HS-27A (cell line): ENCODE results near the gene WNK2.

Source experiments
- DNase-seq: peaks from one replicate; pipeline ENCODE4 v3.0.0-alpha.2; 2012; ENCODE audit warnings: low read depth, missing footprints

The WNK2 gene

GRCh38 chr9:93295456-93296076 is 111.6 kb downstream of the WNK2 start:
- DNase-seq = no peak

GRCh38 chr9:93296889-93297480 is 113.0 kb downstream of the WNK2 start:
- no peak for DNase-seq

- DNase-seq = no peak
Observed at GRCh38 chr9:93297659-93298497, 113.9 kb downstream of the WNK2 start.

DNA sequence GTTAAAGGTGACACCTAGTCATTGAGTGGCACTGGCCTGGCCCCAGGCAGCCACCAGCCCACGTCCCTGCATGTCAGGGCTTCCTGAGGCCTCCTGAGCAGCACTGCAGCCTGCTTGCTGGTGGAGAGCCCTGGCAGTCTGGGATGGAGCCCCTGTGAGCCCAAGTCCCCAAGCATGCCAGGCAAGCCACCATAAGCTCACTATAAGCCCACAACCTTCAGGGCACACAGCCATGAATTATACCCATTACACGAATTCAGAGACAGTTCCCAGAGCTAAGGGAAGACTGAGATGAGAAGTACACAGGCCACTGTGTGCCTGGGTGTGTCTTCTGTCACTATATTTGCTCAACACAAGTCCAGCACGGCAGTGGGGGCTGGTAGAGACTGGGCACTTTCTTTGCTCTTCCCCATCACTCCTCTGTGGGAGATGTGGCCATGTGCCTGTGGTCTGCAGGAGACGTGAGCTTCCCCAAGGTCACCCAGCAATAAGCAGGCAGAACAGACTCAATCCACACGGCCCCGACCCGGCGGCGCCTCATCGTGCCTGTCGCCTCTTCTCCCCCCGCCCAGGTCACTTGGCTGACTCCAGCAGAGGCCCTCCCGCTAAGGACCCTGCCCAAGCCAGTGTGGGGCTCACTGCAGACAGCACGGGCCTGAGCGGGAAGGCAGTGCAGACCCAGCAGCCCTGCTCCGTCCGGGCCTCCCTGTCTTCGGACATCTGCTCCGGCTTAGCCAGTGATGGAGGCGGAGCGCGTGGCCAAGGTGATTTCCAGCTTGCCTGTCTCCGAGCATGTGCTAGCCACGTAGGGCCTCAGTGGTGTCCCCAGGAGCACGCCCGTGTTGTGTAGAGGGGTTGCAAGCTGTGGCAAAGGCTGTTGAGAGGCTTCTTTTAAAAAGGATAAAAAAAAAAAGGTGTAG is 114.8 kb downstream of the WNK2 start:
- no peak for DNase-seq

- DNase-seq = no peak
Observed at GRCh38 chr9:93299418-93300174, 115.7 kb downstream of the WNK2 start.

DNA sequence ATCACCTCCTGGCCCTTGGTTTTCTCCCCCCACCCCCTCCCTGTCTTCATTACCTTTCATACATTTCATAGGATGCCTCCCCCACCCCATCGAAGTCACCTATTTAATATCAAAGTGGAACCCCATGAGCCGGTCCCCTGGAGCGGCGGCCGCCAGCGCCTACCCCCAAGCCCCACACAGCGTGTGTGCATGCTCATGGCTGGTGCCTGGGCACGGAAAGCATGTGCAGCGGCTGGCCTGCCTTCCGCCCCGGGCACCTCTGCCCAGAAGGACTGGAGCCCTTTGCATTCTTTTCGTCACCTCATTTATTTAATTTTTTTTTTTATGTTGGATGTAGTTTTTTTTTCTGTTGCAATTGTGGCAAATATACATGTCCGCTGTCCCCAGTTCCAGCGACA is 116.2 kb downstream of the WNK2 start:
- no peak for DNase-seq

DNA sequence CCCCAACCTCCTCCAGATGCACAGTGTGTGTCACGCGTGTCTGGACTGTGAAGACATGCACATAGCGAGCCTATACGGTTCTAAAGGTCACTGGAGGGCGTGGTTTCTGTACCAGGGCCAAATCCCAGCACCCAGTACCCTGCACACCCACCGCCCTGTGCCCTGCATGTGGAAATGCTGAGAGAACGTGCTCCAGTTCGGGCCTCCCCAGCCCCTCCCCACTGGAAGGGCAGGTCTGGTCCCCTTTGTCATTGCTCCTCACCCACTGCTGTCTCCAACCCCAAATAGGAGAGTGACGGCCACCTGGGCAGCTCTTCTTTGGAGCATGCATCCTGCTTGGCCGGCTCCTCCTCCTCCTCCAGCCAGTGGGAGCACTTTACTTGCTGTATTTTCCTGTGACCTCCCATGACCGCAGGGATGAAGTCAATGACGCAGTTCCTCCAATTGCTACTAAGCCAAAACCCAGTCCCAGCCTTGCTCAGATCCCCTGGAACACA is 116.7 kb downstream of the WNK2 start:
- no peak for DNase-seq

DNA sequence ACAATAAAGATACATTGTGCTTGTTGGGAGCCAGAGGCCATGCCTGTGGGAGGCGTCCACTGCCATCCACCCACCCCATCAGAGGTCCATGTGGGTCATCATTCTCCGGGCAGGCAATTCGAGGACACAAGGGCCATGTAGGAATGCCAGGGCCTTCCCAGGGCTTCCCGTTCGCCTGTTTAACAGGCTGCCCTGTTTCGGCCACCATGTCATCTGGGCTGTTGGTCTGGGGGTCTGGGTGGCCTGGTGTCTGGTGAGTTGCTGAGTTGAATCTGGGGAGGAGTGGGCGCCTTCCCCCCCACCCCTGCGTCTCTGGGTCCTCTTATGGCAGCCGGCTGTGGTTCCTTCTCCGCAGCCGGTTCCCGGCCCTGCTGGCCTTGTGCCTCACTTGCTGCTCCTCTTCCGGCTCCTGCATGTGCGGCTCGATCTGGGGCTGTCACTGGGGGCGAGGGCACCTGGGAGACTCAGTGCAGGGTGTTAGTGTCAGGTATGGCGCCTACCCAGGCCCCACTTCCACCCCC is 117.4 kb downstream of the WNK2 start:
- no peak for DNase-seq

GRCh38 chr9:93301911-93302541 is 118.1 kb downstream of the WNK2 start:
- DNase-seq = no peak

DNA sequence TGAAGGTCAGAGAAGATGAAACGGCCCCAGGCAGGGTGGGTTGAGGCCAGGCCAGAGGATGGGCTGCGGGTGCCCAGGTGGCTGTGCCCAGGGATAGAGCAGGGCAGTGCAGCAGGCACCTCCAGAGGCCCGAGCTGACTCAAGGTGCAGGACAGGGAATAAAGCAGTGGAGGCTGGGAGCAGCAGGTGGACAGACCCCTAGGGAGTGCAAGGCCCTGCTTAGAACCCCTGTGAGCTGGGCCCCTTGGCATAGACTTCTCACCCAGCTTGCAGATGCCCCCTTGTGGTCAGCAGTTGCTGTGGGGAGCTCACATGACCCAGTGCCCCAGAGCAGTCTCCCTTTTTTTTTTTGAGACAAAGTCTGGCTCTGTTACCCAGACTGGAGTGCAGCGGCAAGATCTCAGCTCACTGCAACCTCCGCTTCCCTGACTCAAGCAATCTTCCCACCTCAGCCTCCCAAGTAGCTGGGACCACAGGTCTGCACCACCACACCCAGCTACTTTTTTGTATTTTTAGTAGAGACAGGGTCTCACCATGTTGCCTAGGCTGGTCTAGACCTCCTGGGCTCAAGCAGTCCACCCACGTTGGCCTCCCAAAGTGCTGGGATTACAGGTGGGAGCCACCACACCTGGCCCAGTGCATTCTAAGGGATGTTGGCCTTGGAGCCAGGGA is 118.8 kb downstream of the WNK2 start:
- no peak for DNase-seq

DNA sequence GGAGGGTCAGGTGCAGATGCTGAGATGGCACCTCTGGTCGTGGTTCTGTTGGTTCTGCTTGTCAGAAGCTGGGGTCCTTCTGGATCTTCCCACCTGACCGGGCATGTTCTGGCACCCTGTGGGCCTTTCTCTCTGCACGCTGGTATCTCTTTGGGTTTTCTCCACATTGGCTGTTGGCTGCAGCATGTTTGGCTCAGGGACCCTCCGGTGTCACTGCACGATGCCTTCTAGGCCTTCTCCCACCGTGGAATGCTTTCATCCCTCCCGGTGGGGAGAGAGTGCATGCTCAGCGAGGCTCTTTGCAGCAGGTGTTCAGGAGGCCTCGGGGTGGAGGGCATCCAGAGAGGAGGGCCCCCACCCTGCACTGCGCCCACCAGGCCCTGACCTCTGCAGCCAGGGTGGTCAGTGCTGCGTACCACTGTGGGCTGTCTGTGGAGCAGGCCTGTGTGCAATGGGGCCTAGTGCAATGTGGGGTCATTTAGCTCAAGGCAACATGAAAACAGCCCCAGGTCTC is 119.4 kb downstream of the WNK2 start:
- DNase-seq = no peak

DNA sequence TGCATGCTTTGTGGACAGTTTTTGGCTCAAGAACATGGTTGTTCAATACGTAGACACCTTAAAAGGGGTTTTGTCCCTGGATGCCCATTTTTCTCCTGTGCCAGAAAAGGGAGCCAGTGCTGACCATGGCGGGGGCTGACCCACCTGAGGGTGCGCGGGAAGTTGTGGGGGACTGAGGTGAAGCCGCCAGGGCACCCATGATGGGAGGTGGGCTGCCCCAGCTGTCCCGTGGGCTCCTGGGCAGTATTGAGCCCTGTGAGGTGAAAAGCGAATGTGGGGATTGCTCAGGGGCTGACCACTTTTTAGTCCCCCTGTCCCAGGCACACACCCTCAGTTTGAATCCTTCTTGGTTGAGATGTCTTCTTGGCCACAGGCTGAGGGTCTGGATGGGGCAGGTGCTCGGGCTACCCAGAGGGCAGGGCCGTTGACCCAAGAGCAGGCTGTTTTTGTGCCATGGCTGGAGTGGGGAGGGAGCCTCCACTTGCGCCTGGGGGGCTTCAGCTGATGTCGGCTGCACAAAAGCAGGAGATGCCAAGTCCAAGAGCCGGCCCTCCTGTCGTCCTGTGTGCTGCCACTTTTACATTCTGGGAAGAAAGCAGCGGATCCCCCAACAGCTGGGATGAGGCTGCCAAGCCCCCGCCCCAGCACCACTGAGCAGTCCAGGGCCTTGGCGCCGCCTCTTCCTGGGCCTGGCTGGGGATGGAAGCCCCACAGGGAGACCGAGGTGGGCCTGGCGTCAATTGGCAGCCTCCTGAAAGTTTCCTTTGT is 120.1 kb downstream of the WNK2 start:
- DNase-seq = no peak

GRCh38 chr9:93304574-93305496 is 120.9 kb downstream of the WNK2 start:
- no peak for DNase-seq

GRCh38 chr9:93305497-93306020 is 121.6 kb downstream of the WNK2 start:
- DNase-seq = no peak

DNA sequence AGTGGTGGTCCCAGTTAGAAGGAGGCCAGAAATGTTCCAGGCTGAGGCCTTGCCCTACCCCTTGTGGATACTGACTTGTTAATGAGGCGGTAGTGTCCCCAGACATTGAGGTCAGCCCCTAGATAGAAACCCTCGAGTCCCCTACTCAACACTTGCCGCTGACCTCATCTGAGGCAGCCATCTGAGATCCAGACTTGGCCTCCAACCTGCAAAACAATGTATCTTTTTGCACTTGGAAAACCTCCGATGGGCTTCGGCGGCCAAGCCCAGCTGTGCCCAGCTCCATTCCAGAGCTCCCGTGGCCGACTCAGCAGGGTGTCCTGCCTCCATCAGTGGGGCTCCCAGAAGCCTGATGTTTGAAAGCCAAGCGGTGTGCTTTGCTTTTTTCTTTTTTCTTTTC is 122.1 kb downstream of the WNK2 start:
- DNase-seq = no peak

GRCh38 chr9:93306579-93307091 is 122.7 kb downstream of the WNK2 start:
- no peak for DNase-seq

DNA sequence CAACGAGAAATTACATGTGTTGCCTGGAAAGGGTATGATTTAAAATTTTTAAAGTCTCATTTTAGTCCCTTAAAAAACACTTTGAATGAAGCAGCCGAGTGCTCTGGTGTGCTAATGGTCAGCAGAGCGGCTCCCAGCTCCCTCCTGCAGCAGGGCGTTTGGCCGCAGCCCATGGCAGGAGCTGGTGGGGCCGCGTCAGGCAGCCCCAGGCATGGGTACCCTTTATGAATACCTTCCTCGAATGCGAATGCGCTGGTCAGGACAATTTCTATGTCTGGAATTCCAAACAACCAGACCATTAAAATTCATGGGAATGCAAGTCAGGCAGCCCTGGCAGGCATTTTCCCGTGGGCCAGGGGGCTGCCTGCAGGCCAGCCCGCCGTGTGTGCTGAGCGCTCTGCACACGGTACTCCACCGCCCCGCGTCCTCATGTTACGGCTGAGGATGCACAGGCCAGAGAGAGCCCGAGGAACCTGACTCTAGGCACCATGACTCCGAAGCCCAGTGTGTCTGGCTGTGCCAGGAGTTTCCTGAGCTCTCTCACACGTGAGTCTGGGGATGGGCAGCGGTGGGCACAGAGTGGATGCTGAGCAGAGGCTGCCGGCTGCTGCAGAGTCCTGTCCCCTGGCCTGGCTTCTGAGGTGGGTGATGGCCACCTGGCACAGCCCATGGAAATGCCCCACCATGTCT is 123.7 kb downstream of the WNK2 start:
- no peak for DNase-seq
